ENCODE results near the gene KCNA10.

- TF ChIP-seq CTCF (IDR thresholded peaks at IDR 0.05), result no peak
- TF ChIP-seq POLR2A (IDR thresholded peaks at IDR 0.05), result no peak
- TF ChIP-seq POLR2AphosphoS5 (IDR thresholded peaks at IDR 0.05), result no peak
These were observed 24.9 kb downstream of the KCNA10 start for GRCh38 chr1:110494036-110494435.
